Urothelium cell line (cell line): ENCODE results near the gene CLEC3B.
"Not testable (repeated sequence)": the region's sequence is repeated elsewhere in the genome, so short reads cannot be mapped to it uniquely, and the experiment has no call there.

Source experiments
- DNase-seq: peaks from one replicate; pipeline ENCODE4 v3.0.0; 2011; ENCODE audit warnings: low spot score, mixed read lengths
- FAIRE-seq: peaks from 2 replicates; lab custom pipeline; 2011; peaks lifted over from hg19 to GRCh38; lab: Jason Lieb, UNC

The CLEC3B gene

GRCh38 chr3:45026038-45026437, at the start of gene CLEC3B:
CLEC3B (plus strand) TSS chr3:45026303; CDS start chr3:45026363, 60 bp downstream.
- DNase-seq (no peak), FAIRE-seq (no peak)

- no peak for FAIRE-seq
- DNase-seq = no peak
Observed at GRCh38 chr3:44981220-44981619, 44.9 kb upstream of the CLEC3B start.

GRCh38 chr3:44981751-44982150, 44.4 kb upstream of the CLEC3B start:
- FAIRE-seq = no peak
- no peak for DNase-seq

- no peak for FAIRE-seq
- DNase-seq = no peak
Observed at GRCh38 chr3:44982817-44983216, 43.3 kb upstream of the CLEC3B start.

- no peak for FAIRE-seq
- no peak for DNase-seq
Observed at GRCh38 chr3:44983484-44983941, 42.6 kb upstream of the CLEC3B start.

GRCh38 chr3:44984335-44984734, 41.8 kb upstream of the CLEC3B start:
- no peak for FAIRE-seq
- no peak for DNase-seq

- FAIRE-seq, DNase-seq: not testable (repeated sequence)
Observed at GRCh38 chr3:44986330-44986729, 39.8 kb upstream of the CLEC3B start.

GRCh38 chr3:44987332-44987731, 38.8 kb upstream of the CLEC3B start:
- FAIRE-seq (no peak), DNase-seq (no peak)

- FAIRE-seq (no peak), DNase-seq (no peak)
Observed at GRCh38 chr3:44988073-44988472, 38.0 kb upstream of the CLEC3B start.

GRCh38 chr3:44989141-44989540, 37.0 kb upstream of the CLEC3B start:
- FAIRE-seq (no peak), DNase-seq (no peak)

- no peak for FAIRE-seq
- no peak for DNase-seq
Observed at GRCh38 chr3:44989636-44990373, 36.3 kb upstream of the CLEC3B start.

- no peak for FAIRE-seq
- DNase-seq = no peak
Observed at GRCh38 chr3:44991326-44991725, 34.8 kb upstream of the CLEC3B start.

GRCh38 chr3:44992555-44993470, 33.3 kb upstream of the CLEC3B start:
- FAIRE-seq = no peak
- peak; percentile 43 for DNase-seq

GRCh38 chr3:44993471-44994205, 32.5 kb upstream of the CLEC3B start:
- FAIRE-seq = no peak
- DNase-seq = no peak

- no peak for DNase-seq
Observed at GRCh38 chr3:44995142-44995770, 30.8 kb upstream of the CLEC3B start.

GRCh38 chr3:44996556-44996969, 29.5 kb upstream of the CLEC3B start:
- DNase-seq (no peak), FAIRE-seq (no peak)

More at GRCh38 chr3:44995142-44995770, 30.8 kb upstream of the CLEC3B start:
- FAIRE-seq = no peak

- no peak for DNase-seq
Observed at GRCh38 chr3:44999782-45000181, 26.3 kb upstream of the CLEC3B start.

GRCh38 chr3:45000823-45001222, 25.3 kb upstream of the CLEC3B start:
- FAIRE-seq = no peak
- no peak for DNase-seq

More at GRCh38 chr3:44999782-45000181, 26.3 kb upstream of the CLEC3B start:
- no peak for FAIRE-seq

GRCh38 chr3:45001738-45002137, 24.4 kb upstream of the CLEC3B start:
- no peak for FAIRE-seq
- DNase-seq = no peak

GRCh38 chr3:45002139-45002660, 23.9 kb upstream of the CLEC3B start:
- no peak for FAIRE-seq
- DNase-seq = no peak
